Common myeloid progenitor, CD34-positive (primary cell): ENCODE measurements around the gene CD300H.

ENCODE experiments used
- CTCF ChIA-PET: fragments of 350-600 bp; sonication (Branson Sonifier 250); formaldehyde crosslinking; loops from one replicate; lab custom pipeline; 2021; ENCODE audit warnings: antibody characterized with exemption; lab: Charles Lee
- POLR2A ChIA-PET: fragments of 350-600 bp; sonication (Branson Sonifier 250); formaldehyde crosslinking; loops from one replicate; lab custom pipeline; 2021; ENCODE audit warnings: antibody characterized with exemption; lab: Charles Lee
- DNase-seq, 3 donors: peaks; one replicate each; pipeline versions ENCODE4 v3.0.0 to v3.0.0-alpha.2; 2013
- H3K27ac ChIP-seq, 2 experiments: 1 replicate in 1 of 2; 2 replicates in 1 of 2; pipeline ENCODE4 v1.7.0; 2013; ENCODE audit warnings: inconsistent platforms in 2 of 2, low read length in 2 of 2, mild to moderate bottlenecking in 2 of 2, low read depth in 1 of 2, moderate library complexity in 1 of 2; ENCODE audit not compliant: severe bottlenecking in 2 of 2, insufficient read depth in 1 of 2, poor library complexity in 1 of 2
- H3K27me3 ChIP-seq, 5 experiments: replicated peaks in 2 of 5; 1 replicate in 3 of 5; 2 replicates in 2 of 5; pipeline versions ENCODE4 v1.6.1 to v1.7.0; 2013; ENCODE audit warnings: low read length in 4 of 5, mild to moderate bottlenecking in 2 of 5, moderate library complexity in 2 of 5, inconsistent platforms in 1 of 5; ENCODE audit not compliant: insufficient read depth in 5 of 5, control insufficient read depth in 4 of 5
- H3K36me3 ChIP-seq, 4 experiments: 1 replicate in 2 of 4; 2 replicates in 2 of 4; pipeline versions ENCODE4 v1.6.1 to v1.7.0; 2013; ENCODE audit warnings: low read length in 3 of 4, control low read depth in 1 of 4, mild to moderate bottlenecking in 1 of 4; ENCODE audit not compliant: control insufficient read depth in 4 of 4, insufficient read depth in 4 of 4
- H3K4me1 ChIP-seq, 4 experiments: 1 replicate in 3 of 4; 2 replicates in 1 of 4; pipeline versions ENCODE4 v1.6.1 to v1.7.1; 2013; ENCODE audit warnings: low read length in 3 of 4, mild to moderate bottlenecking in 3 of 4, control low read depth in 1 of 4, inconsistent platforms in 1 of 4, moderate library complexity in 1 of 4; ENCODE audit not compliant: control insufficient read depth in 4 of 4, insufficient read depth in 4 of 4; ENCODE audit errors: control extremely low read depth in 1 of 4
- H3K4me3 ChIP-seq, 7 experiments: 1 replicate in 4 of 7; 2 replicates in 3 of 7; pipeline versions ENCODE4 v1.5.1 to v1.7.0; 2013; ENCODE audit warnings: mild to moderate bottlenecking in 7 of 7, low read length in 6 of 7, moderate library complexity in 6 of 7, inconsistent platforms in 2 of 7, low read depth in 2 of 7, control low read depth in 1 of 7; ENCODE audit not compliant: insufficient read depth in 4 of 7, control insufficient read depth in 1 of 7; ENCODE audit errors: extremely low read depth in 1 of 7
- H3K9me3 ChIP-seq, 5 experiments: 1 replicate in 4 of 5; 2 replicates in 1 of 5; pipeline versions ENCODE4 v1.6.1 to v1.7.1; 2013; ENCODE audit warnings: low read length in 4 of 5, mild to moderate bottlenecking in 2 of 5, inconsistent platforms in 1 of 5, low read depth in 1 of 5, moderate library complexity in 1 of 5; ENCODE audit not compliant: control insufficient read depth in 4 of 5, insufficient read depth in 2 of 5; ENCODE audit errors: control extremely low read depth in 1 of 5
- WGBS: methylation state at CpG from one replicate; pipeline ENCODE4 v1.1.5; 2013; ENCODE audit not compliant: insufficient coverage; 5-methylcytosine and 5-hydroxymethylcytosine counted together

Gene CD300H

GRCh38 chr17:74591503-74591902, 24.2 kb upstream of the CD300H start:
- CTCF ChIA-PET = interaction anchor here (0.7 to 5.4 kb wide), 5 partner anchors 9 to 56 kb away, joined by 3 to 24 read pairs (median 7); partner anchors contain the start of gene CD300H
- Histone ChIP-seq H3K4me1 (peaks cover 0 to 13% (median 8%) of the 10 kb centered on the region in 4 experiments), H3K27me3 (no peaks in the 10 kb centered on the region), H3K9me3 (no peaks in the 10 kb centered on the region), H3K36me3 (no peaks in the 10 kb centered on the region), H3K4me3 (no peak overlapping the region), H3K27ac (no peak overlapping the region)
- POLR2A ChIA-PET = interaction anchor here (0.7 kb wide), 1 partner anchor 22 kb away, joined by 6 read pairs; no protein-coding TSS in a partner anchor
- 80% methylated on average over 1 of the region's 1 CpG for WGBS
- no peak for DNase-seq

GRCh38 chr17:74585711-74586110, 18.4 kb upstream of the CD300H start:
- Histone ChIP-seq H3K36me3 (no peaks in the 10 kb centered on the region), H3K4me3 (no peak overlapping the region), H3K27ac (no peak overlapping the region), H3K9me3 (peaks cover 0 to 8% (median 5%) of the 10 kb centered on the region in 5 experiments), H3K4me1 (no peaks in the 10 kb centered on the region), H3K27me3 (peaks cover 0 to 2% (median 0%) of the 10 kb centered on the region in 5 experiments)
- POLR2A ChIA-PET = no interaction called here
- DNase-seq = no peak
- 97% methylated on average over 5 of the region's 5 CpGs for WGBS
- CTCF ChIA-PET = no interaction called here

DNA sequence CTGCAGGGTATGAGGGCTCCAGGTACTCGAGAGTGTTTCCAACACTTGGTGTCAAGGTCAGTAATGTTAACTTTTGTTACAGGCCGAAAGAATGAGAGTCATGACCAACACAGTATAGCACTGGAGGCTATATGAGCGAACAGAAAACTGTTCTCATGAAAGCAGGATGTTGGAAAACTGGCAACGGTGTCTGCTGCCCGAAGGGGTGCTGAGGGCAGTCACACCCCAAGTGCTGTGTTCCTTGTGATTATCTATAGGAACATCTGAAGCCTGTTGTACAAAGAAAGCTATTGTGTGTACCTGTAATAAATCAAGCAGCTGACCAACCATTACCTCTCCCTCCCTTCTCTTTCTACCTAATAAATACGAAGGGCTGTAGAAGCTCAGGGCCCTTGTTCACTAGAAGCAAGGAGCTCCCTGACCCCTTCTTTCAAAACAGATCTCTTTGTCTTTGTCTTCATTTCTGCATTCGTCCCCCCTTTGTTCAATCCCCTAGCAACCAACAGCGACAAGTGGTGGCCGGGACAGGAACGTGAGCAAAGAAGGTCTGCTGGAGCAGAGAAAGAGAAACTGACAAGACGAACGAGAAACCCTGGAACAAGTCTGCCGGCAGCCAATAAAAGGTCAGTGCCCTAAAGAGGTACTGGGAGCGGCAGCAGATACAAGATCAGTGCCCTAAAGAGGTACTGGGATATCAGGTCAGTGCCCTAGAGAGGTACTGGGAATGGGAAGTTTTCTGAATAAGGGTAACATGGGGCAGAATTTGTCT, 17.2 kb upstream of the CD300H start:
- ChIA-PET POLR2A (no interaction called here), CTCF (interaction anchor here (1.2 kb wide), 1 partner anchor 19 kb away, joined by 3 read pairs; no protein-coding TSS in a partner anchor)
- H3K36me3 ChIP-seq = no peaks in the 10 kb centered on the region
- 91% methylated on average over 8 of the region's 14 CpGs for WGBS
- H3K4me3 ChIP-seq = no peak overlapping the region
- no peak for DNase-seq
- peaks cover 0 to 8% (median 5%) of the 10 kb centered on the region in 5 experiments for H3K9me3 ChIP-seq
- peaks cover 0 to 2% (median 0%) of the 10 kb centered on the region in 5 experiments for H3K27me3 ChIP-seq
- no peak overlapping the region for H3K27ac ChIP-seq
- H3K4me1 ChIP-seq = peaks cover 0 to 8% (median 8%) of the 10 kb centered on the region in 4 experiments

DNA sequence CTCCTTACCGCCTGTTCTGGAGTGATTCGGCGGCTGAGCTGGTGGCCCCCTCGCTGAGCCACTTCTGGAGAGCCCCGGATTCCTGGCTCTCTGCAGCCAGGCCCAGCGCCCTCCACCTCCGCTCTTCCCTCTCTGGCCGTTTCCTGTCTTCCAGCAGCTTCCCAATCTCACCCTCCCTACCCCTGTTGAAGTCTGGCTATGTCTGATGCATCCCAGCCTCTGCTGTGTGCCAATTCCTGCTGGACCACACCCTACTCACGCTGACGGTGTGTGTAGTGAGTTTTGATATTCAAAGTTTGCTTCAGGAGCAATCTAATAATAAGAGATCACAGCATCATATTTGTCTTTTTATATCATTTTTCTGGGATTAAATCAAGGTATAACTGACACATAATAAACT, 15.3 kb upstream of the CD300H start:
- Histone ChIP-seq H3K4me3 (no peak overlapping the region), H3K27me3 (peaks cover 0 to 2% (median 0%) of the 10 kb centered on the region in 5 experiments), H3K36me3 (no peaks in the 10 kb centered on the region), H3K9me3 (peaks cover 0 to 8% (median 5%) of the 10 kb centered on the region in 5 experiments), H3K4me1 (peaks cover 0 to 9% (median 8%) of the 10 kb centered on the region in 4 experiments), H3K27ac (no peak overlapping the region)
- CTCF ChIA-PET = no interaction called here
- over 99% methylated on average over 7 of the region's 10 CpGs for WGBS
- POLR2A ChIA-PET = no interaction called here
- DNase-seq = no peak

GRCh38 chr17:74579900-74580299, 12.6 kb upstream of the CD300H start:
- Histone ChIP-seq H3K27ac (no peak overlapping the region), H3K4me3 (peak overlapping the region in 1 of 7 experiments; percentile 11), H3K27me3 (peaks cover 0 to 2% (median 0%) of the 10 kb centered on the region in 5 experiments), H3K4me1 (peaks cover 0 to 9% (median 8%) of the 10 kb centered on the region in 4 experiments), H3K9me3 (peaks cover 0 to 7% (median 5%) of the 10 kb centered on the region in 5 experiments), H3K36me3 (no peaks in the 10 kb centered on the region)
- WGBS = 42% methylated on average over 5 of the region's 7 CpGs
- DNase-seq = no peak
- POLR2A ChIA-PET = no interaction called here
- CTCF ChIA-PET = interaction anchor here (0.8 to 1.0 kb wide), 2 partner anchors 31 to 123 kb away, joined by 3 read pairs; no protein-coding TSS in a partner anchor

DNA sequence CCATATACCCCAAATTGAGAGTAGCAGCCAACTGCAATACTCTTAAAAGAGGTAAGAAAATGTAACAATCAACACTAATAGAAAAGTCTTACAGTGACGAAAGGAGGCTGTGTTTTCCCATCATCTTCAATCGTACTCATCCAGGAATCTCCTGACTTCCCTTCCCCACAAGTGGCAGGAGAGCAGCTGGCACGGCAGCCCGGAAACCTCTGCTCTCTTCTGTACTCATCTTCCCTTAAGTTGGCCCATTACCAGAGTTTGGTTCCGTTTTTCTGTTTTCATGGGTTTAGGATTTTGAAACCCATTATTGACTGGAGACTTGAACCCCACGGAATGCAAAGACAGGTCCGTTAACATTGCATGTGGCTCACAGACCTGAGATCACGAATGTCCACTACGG, 11.7 kb upstream of the CD300H start:
- Histone ChIP-seq H3K4me1 (peaks cover 0 to 9% (median 8%) of the 10 kb centered on the region in 4 experiments), H3K9me3 (no peaks in the 10 kb centered on the region), H3K27ac (no peak overlapping the region), H3K27me3 (no peaks in the 10 kb centered on the region), H3K4me3 (no peak overlapping the region), H3K36me3 (no peaks in the 10 kb centered on the region)
- WGBS = 86% methylated on average over 6 of the region's 9 CpGs
- DNase-seq = no peak
- ChIA-PET CTCF (interaction anchor here (0.7 to 1.2 kb wide), 4 partner anchors 13 to 122 kb away, joined by 3 to 4 read pairs (median 3); no protein-coding TSS in a partner anchor), POLR2A (no interaction called here)
